Measurements from ENCODE around the gene NRIP2.

The NRIP2 gene

GRCh38 chr12:2776129-2776806 is 58.6 kb downstream of the NRIP2 start:
- Histone ChIP-seq H2AFZ (ENCODE audit: low read length) (no peak overlapping the region), H3K9me3 (ENCODE audit: low read length) (no peaks in the 10 kb centered on the region), H4K20me1 (ENCODE audit: insufficient read depth, low read length) (no peaks in the 10 kb centered on the region), H3K9ac (ENCODE audit: low read length) (no peak overlapping the region), H3K79me2 (ENCODE audit: insufficient read depth, low read length) (no peaks in the 10 kb centered on the region), H3F3A (ENCODE audit: insufficient read depth, low read length) (no peaks in the 10 kb centered on the region), H3K27me3 (ENCODE audit: insufficient read depth, low read length) (peaks cover 4% of the 10 kb centered on the region; the same call in 1 of the 2 replicates), H3K36me3 (ENCODE audit: insufficient read depth, low read length) (no peaks in the 10 kb centered on the region), H3K27ac (ENCODE audit: low read depth, low read length, poor library complexity, severe bottlenecking) (no peak overlapping the region), H3K4me3 (ENCODE audit: low read depth, low read length, poor library complexity, severe bottlenecking) (no peak overlapping the region), H3K9me2 (ENCODE audit: low read depth, low read length) (no peaks in the 10 kb centered on the region), H3K4me1 (ENCODE audit: insufficient read depth, low read length, severe bottlenecking) (no peaks in the 10 kb centered on the region), H3K4me2 (ENCODE audit: low read length) (no peak overlapping the region)
- TF ChIP-seq EZH2 (IDR thresholded peaks at IDR 0.05; ENCODE audit: borderline replicate concordance, low read length) = no peak
- TF ChIP-seq CTCF (IDR thresholded peaks at IDR 0.05; ENCODE audit: low read length) = no peak

GRCh38 chr12:2775431-2775830 is 59.4 kb downstream of the NRIP2 start:
- Histone ChIP-seq H3K27ac (ENCODE audit: low read depth, low read length, poor library complexity, severe bottlenecking) (no peak overlapping the region), H3K27me3 (ENCODE audit: insufficient read depth, low read length) (peaks cover 4% of the 10 kb centered on the region; the same call in 1 of the 2 replicates), H3K4me2 (ENCODE audit: low read length) (no peak overlapping the region), H3K79me2 (ENCODE audit: insufficient read depth, low read length) (no peaks in the 10 kb centered on the region), H3F3A (ENCODE audit: insufficient read depth, low read length) (no peaks in the 10 kb centered on the region), H3K9ac (ENCODE audit: low read length) (no peak overlapping the region), H2AFZ (ENCODE audit: low read length) (no peak overlapping the region), H3K9me3 (ENCODE audit: low read length) (no peaks in the 10 kb centered on the region), H3K4me1 (ENCODE audit: insufficient read depth, low read length, severe bottlenecking) (no peaks in the 10 kb centered on the region), H3K36me3 (ENCODE audit: insufficient read depth, low read length) (no peaks in the 10 kb centered on the region), H3K4me3 (ENCODE audit: low read depth, low read length, poor library complexity, severe bottlenecking) (no peak overlapping the region), H4K20me1 (ENCODE audit: insufficient read depth, low read length) (no peaks in the 10 kb centered on the region), H3K9me2 (ENCODE audit: low read depth, low read length) (no peaks in the 10 kb centered on the region)
- no peak for TF ChIP-seq CTCF (IDR thresholded peaks at IDR 0.05; ENCODE audit: low read length)

All from OCI-LY1 (cell line).